GM19238 (cell line): ENCODE measurements around the gene DRAXIN.
A peak's percentile ranks its signal among the peaks of the same experiment; 100 is the strongest.

Experiments used
- DNase-seq: peaks from one replicate; pipeline ENCODE4 v3.0.0; 2011; ENCODE audit warnings: low spot score; ENCODE audit not compliant: insufficient read length

DRAXIN gene

GRCh38 chr1:11691302-11691914 lies at the start of gene DRAXIN:
Gene DRAXIN (plus strand): TSS chr1:11691710. CDS start chr1:11706259, 14,549 bp downstream.
- DNase-seq: no peak

GRCh38 chr1:11641776-11642305 lies 49.7 kb upstream of the DRAXIN start:
- no peak for DNase-seq

GRCh38 chr1:11642418-11643017 lies 49.0 kb upstream of the DRAXIN start:
- peak; percentile 79 for DNase-seq

GRCh38 chr1:11643782-11644181 lies 47.7 kb upstream of the DRAXIN start:
- no peak for DNase-seq

- DNase-seq: no peak
These were observed 46.2 kb upstream of the DRAXIN start for GRCh38 chr1:11645270-11645669.

- DNase-seq: peak; percentile 53
These were observed 45.7 kb upstream of the DRAXIN start for GRCh38 chr1:11645670-11646265.

GRCh38 chr1:11646317-11646716 lies 45.2 kb upstream of the DRAXIN start:
- DNase-seq: no peak

- DNase-seq: no peak
These were observed 44.2 kb upstream of the DRAXIN start for GRCh38 chr1:11647333-11647732.

GRCh38 chr1:11648039-11648438 lies 43.5 kb upstream of the DRAXIN start:
- no peak for DNase-seq

GRCh38 chr1:11648732-11649158 lies 42.8 kb upstream of the DRAXIN start:
- DNase-seq: no peak

GRCh38 chr1:11649237-11649623 lies 42.3 kb upstream of the DRAXIN start:
- DNase-seq: no peak

- DNase-seq: no peak
These were observed 41.7 kb upstream of the DRAXIN start for GRCh38 chr1:11649624-11650330.

- DNase-seq: peak; percentile 63
These were observed 41.0 kb upstream of the DRAXIN start for GRCh38 chr1:11650331-11650991.

- DNase-seq: no peak
These were observed 40.5 kb upstream of the DRAXIN start for GRCh38 chr1:11651017-11651416.

- DNase-seq: no peak
These were observed 39.2 kb upstream of the DRAXIN start for GRCh38 chr1:11652203-11652780.

GRCh38 chr1:11653101-11653860 lies 38.2 kb upstream of the DRAXIN start:
- no peak for DNase-seq

- DNase-seq: no peak
These were observed 37.7 kb upstream of the DRAXIN start for GRCh38 chr1:11653861-11654136.

- DNase-seq: peak; percentile 70
These were observed 37.2 kb upstream of the DRAXIN start, which contains the start of the genes FBXO2 and FBXO44 for GRCh38 chr1:11654137-11654938. Gene FBXO2 (minus strand): TSS chr1:11654429. CDS start chr1:11654340, 89 bp downstream. Gene FBXO44 (plus strand): TSS chr1:11654877. CDS start chr1:11655836, 959 bp downstream.
